Activated T-cell treated with anti-CD3 and anti-CD28 coated beads for 24 hours (primary cell): Measurements from ENCODE around the gene LAMA1.
"Not testable (repeated sequence)": the region's sequence is repeated elsewhere in the genome, so short reads cannot be mapped to it uniquely, and the experiment has no call there.

ENCODE experiments used
- DNase-seq: peaks from one replicate; pipeline ENCODE4 v3.0.0-alpha.2; 2020; ENCODE audit warnings: low read depth

The LAMA1 gene

GRCh38 chr18:6947338-6948030, 170.1 kb downstream of the LAMA1 start:
- DNase-seq: no peak

DNA sequence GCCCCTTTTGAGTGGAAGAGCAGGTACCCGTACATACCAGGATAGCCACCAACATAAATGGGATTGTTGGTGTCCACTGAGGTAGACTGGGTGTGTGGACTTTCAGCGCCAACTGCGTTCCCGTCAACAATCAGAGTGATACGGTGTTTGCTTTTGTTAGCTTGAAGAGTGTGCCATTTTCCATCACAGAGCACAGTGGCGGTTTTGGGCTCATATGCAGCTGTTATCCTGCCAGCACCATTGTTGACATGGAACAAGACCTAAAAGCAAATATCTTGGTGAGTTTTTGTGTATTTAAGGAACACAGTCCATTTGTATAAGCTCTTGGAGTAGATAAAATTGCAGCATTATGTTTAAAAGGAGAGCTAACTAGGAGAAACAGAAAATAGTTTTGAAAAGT, 174.5 kb downstream of the LAMA1 start:
- no peak for DNase-seq

DNA sequence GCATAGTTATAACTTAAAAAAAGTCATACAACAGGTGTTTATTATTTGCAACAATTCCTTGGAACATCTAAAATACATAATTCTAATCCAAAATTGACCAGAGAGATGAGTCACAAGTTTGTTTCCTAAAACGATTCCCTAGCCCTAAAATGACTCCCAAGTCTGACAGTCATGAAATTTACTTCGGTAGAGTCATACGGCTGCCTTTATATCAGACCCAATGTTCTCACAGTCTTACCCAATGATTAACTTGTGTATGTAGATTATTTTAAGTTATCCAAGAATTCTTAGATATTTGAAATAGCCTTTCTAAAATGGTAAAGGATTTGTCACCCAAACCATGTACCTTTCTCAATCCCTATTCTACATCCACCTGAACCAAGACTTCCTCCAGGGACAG, 174.9 kb downstream of the LAMA1 start:
- no peak for DNase-seq

GRCh38 chr18:6941996-6942395, 175.6 kb downstream of the LAMA1 start:
- DNase-seq: no peak

DNA sequence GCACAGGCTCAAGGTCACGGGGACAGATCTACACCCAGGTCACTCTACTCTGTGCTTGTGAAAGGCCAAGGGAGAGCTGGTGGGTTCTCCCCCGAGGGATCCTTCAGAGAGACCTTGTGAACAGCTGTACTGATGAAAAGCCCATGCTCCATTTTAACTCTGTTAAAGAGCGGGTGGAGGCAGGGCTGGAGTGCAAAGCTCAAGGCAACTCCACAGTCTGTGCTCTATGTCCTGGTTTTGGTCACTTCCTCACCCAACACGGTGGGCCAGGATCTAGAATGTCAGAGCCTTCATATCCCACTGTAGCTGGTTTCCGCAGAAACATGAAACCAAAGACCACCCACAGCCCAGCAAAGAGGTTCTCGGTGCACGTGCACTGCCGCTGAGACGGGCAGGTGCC, 177.1 kb downstream of the LAMA1 start:
- DNase-seq: no peak

- no peak for DNase-seq
Measured at GRCh38 chr18:6939972-6940371, 177.6 kb downstream of the LAMA1 start.

- DNase-seq: not testable (repeated sequence)
Measured at GRCh38 chr18:6938403-6938802, 179.2 kb downstream of the LAMA1 start.

- DNase-seq: no peak
Measured at GRCh38 chr18:6938003-6938402, 179.6 kb downstream of the LAMA1 start.

DNA sequence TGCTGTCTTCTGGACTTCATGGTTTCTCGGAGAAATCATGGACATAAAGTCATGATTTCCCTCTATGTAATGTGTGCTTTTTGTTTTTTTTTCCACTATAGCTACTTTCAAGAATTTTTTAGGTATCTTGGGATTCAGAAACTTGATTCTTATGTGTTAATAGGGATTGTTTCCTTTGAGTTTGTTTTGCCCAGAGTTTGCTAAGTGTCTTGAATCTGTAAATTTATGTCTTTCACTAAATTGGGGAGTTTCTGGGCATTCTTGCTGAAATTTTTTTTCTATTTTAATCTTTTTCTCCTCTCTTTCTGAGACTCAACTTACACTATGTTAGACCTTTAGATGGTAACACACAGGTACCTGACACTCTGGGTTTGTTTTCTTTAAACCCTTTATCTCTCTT, 182.7 kb downstream of the LAMA1 start:
- no peak for DNase-seq

GRCh38 chr18:6929370-6930102, 188.1 kb downstream of the LAMA1 start:
- no peak for DNase-seq

DNA sequence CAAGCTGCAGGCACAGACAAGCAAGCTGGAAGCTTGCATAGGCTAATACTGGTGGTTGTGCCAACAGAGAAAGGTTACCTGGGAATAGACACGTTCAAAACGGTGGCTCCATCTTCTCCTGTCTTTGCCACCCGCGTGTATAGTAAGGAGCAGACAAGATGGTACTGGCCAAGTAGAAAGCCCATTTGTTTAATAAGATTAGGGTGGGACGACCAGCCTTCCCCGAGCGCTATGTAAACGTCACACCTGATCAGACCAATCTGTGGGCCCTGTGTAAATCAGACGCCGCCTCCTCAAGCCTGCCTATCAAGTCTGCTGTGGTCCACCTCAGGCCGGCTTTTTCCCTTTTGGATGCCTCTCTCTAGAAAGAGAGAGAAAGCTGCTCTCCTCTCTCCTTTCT, 189.2 kb downstream of the LAMA1 start:
- DNase-seq: no peak

DNA sequence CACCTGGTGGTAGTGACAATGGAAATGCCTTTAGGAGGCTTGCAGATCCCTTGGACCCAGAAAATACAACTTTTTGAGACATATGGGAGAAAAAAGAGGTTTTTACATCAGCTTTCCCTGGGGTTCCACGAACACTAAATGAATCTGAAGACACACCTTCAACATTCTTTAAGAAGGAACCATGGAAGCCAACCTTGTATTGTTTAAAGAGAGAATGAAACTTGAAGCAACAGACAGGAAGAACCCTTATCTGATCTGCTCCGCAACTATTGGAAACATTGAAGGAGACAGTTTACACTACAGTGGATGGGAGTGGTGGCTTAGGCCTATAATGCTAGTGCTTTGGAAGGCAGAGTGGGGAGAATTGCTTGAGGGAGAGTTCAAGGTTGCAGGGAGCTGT, 190.4 kb downstream of the LAMA1 start:
- no peak for DNase-seq

DNA sequence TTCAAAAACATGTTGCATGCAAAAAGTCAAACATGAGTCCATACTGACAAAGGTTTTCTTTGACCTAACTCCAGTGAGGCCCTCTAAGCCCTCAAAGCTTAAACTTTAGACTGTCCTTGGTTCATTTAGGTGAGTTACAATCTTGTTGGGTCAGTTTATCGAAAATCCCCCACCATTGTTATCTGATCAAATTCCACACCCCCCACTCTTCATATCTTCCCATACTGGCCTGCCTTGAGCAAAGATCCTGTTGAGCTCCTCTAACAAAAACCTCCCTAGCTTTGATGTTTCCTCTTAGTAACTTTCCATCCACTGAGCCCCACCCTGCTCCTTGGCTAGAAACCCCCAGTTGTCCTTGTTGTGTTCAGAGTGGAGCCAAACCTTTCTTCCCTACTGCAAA, 194.4 kb downstream of the LAMA1 start:
- DNase-seq: no peak

DNA sequence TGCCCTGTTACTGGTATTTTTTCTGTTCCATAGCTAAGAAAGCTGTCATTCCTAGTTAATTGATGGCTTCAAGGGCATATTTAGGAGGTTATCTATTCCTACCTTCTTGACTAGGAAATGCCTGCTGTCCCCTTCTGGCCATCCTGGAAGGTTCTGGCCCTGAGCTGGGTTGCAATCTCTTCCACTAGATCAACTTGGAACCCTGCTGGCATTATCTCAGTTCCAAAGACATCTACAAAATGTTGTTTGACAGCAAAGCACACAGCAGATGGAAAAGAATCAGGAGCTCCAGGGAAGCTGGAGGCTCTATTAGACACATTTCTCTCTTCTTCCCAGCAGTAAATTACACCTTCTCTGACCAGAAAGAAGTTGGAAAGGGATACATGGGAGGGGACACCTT, 196.0 kb downstream of the LAMA1 start:
- DNase-seq: no peak

DNA sequence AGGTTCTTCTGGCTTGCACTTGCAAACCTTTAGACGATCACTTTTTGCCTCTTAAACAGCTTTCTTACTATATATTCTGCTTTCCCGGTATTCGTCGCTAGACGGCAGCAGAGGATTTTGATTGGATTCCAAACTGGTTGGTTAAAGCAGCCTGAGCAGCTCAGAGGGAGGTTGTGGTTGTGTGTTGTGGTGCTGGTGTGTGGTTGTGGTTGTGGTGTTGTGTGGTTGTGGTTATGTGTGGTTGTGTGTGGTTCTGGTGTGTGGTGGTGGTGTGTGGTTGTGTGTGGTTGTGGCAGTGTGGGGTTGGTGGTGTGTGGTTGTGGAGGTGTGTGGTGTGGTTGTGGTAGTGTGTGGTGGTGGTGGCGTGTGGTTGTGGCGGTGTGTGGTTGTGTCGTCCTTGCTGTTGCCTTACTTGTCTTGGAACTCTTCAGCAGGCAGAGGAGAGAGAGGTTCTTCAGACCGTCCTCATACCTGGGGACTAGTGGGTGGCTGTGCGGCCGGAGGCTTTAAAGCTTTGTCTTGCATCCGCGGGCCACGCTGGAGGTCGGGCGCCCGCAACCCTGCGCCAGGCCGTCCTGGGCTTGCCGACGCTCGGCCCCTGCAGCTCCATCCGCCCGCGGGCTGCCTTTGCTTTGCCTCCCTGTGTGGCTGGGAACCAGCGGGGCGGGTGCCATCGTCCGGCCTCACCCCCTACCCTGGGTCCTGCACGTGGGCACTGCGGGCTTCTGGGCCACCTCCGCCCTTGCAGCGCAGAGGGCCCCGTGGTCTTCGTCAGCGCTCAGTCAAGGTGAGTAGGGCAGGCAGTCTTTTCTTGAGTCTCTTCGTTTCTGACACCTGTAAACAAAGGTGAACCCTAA, 197.3 kb downstream of the LAMA1 start:
- DNase-seq: no peak

DNA sequence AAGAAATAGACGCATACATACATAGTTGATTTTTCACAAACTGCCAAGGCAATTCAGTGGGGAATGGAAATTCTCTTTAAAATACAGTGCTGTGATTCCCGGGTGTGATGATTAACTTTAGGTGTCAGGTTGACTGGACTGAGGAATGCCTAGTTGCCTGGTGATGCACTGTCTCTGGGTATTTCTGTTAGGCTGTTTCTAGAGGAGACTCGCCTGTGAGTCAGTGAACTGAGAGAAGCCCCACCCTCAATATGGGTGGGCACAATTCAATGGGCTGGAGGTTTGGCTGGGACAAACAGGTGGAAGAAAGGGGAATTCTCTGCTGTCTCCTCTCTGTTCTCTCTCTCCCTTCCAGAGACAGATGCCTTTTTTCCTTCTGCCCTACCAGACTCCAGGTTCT, 200.5 kb downstream of the LAMA1 start:
- DNase-seq: no peak

GRCh38 chr18:6901286-6901926, 216.2 kb downstream of the LAMA1 start:
- DNase-seq: no peak

DNA sequence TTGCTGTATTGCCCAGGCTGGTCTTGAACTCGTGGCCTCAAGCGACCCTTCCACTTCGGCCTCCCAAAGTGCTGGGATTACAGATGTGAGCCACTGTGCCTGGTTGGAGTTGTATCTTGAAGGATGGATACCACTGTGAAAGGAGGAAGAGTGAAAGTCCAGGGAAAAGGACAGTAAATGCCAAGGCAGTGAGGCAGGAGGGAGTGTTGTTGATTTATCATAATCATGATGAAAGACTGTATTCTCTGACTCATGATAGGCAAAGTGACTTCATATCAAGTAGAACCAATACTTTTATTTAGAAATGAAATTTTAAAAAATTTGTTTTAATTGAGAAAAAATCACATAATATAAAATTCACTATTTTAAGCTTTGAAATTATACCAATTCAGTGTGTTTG, 225.8 kb downstream of the LAMA1 start:
- no peak for DNase-seq
